ENCODE measurements around the gene IL1A. TPM values are rescaled to one million over a fixed set of nuclear protein-coding genes. Genes with fewer than 3 reads are reported as not detected.

The IL1A gene
- total RNA-seq, 1 donor from 2014 or later: not detected

- TF ChIP-seq, protein P1, sequence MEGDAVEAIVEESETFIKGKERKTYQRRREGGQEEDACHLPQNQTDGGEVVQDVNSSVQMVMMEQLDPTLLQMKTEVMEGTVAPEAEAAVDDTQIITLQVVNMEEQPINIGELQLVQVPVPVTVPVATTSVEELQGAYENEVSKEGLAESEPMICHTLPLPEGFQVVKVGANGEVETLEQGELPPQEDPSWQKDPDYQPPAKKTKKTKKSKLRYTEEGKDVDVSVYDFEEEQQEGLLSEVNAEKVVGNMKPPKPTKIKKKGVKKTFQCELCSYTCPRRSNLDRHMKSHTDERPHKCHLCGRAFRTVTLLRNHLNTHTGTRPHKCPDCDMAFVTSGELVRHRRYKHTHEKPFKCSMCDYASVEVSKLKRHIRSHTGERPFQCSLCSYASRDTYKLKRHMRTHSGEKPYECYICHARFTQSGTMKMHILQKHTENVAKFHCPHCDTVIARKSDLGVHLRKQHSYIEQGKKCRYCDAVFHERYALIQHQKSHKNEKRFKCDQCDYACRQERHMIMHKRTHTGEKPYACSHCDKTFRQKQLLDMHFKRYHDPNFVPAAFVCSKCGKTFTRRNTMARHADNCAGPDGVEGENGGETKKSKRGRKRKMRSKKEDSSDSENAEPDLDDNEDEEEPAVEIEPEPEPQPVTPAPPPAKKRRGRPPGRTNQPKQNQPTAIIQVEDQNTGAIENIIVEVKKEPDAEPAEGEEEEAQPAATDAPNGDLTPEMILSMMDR (IDR thresholded peaks at IDR 0.05; ENCODE audit: partially characterized antibody, unreplicated experiment): no peak
- H3K36me3 Mint-ChIP-seq (ENCODE audit: unreplicated experiment): no peaks in the 10 kb centered on the region
- no peaks in the 10 kb centered on the region for H3K27me3 Mint-ChIP-seq (ENCODE audit: unreplicated experiment)
- no peaks in the 10 kb centered on the region for H3K9me3 Mint-ChIP-seq (ENCODE audit: unreplicated experiment)
- H3K4me1 Mint-ChIP-seq (ENCODE audit: low read depth, unreplicated experiment): no peaks in the 10 kb centered on the region
- H3K27ac Mint-ChIP-seq (ENCODE audit: unreplicated experiment): no peak overlapping the region
- no peak overlapping the region for H3K4me3 Mint-ChIP-seq (ENCODE audit: unreplicated experiment)
- no peak for DNase-seq
Measured at GRCh38 chr2:112756207-112756606, 28.1 kb downstream of the IL1A start.

DNA sequence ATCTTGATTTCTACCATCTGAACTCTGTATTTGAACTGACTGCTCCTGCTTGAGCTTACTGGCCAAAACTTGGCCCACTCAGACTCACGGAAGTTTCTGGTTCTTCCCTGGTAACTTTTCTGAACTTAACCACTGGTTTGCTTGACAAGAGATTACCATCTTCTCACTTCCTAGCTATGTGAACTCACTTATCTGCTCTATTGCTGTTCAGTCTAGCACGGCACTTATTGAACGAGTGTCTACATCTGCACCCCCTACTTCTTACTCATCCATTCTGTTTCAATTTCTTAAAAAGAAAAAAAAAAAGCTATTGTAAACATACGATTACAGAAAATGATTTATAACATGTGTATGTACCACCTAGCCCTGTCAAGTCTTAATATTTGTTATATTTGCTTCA is 28.8 kb downstream of the IL1A start:
- TF ChIP-seq, protein P1 (IDR thresholded peaks at IDR 0.05; ENCODE audit: partially characterized antibody, unreplicated experiment): no peak
- DNase-seq: no peak
- Mint-ChIP-seq H3K9me3 (ENCODE audit: unreplicated experiment) (no peaks in the 10 kb centered on the region), H3K4me3 (ENCODE audit: unreplicated experiment) (no peak overlapping the region), H3K27ac (ENCODE audit: unreplicated experiment) (no peak overlapping the region), H3K4me1 (ENCODE audit: low read depth, unreplicated experiment) (no peaks in the 10 kb centered on the region), H3K36me3 (ENCODE audit: unreplicated experiment) (no peaks in the 10 kb centered on the region), H3K27me3 (ENCODE audit: unreplicated experiment) (no peaks in the 10 kb centered on the region)

GRCh38 chr2:112754564-112754963 is 29.7 kb downstream of the IL1A start:
- Mint-ChIP-seq H3K36me3 (ENCODE audit: unreplicated experiment) (no peaks in the 10 kb centered on the region), H3K27me3 (ENCODE audit: unreplicated experiment) (no peaks in the 10 kb centered on the region), H3K27ac (ENCODE audit: unreplicated experiment) (no peak overlapping the region), H3K4me1 (ENCODE audit: low read depth, unreplicated experiment) (peaks cover 3% of the 10 kb centered on the region), H3K4me3 (ENCODE audit: unreplicated experiment) (no peak overlapping the region), H3K9me3 (ENCODE audit: unreplicated experiment) (no peaks in the 10 kb centered on the region)
- TF ChIP-seq, protein P1 (IDR thresholded peaks at IDR 0.05; ENCODE audit: partially characterized antibody, unreplicated experiment): no peak
- no peak for DNase-seq

DNA sequence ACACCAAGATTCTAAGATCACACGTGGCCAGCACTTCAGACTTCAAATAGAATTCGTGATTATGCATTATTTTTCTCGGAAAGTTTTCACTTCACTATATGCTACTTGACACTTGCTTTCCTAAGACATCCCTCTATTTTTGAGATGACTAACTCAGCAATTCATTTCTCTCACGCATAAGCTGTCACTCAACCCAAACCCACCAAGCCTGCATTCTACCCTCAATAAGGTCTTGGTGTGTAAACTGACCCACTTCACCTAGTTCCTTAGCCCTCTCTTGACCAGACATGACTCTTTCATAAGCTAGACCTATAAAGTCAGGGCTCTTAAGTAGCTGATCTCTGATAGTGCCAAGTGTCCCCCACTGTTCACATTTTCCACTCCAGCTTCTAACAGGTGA is 31.6 kb downstream of the IL1A start:
- TF ChIP-seq, protein P1 (IDR thresholded peaks at IDR 0.05; ENCODE audit: partially characterized antibody, unreplicated experiment): no peak
- no peak overlapping the region for H3K27ac Mint-ChIP-seq (ENCODE audit: unreplicated experiment)
- H3K36me3 Mint-ChIP-seq (ENCODE audit: unreplicated experiment): no peaks in the 10 kb centered on the region

DNA sequence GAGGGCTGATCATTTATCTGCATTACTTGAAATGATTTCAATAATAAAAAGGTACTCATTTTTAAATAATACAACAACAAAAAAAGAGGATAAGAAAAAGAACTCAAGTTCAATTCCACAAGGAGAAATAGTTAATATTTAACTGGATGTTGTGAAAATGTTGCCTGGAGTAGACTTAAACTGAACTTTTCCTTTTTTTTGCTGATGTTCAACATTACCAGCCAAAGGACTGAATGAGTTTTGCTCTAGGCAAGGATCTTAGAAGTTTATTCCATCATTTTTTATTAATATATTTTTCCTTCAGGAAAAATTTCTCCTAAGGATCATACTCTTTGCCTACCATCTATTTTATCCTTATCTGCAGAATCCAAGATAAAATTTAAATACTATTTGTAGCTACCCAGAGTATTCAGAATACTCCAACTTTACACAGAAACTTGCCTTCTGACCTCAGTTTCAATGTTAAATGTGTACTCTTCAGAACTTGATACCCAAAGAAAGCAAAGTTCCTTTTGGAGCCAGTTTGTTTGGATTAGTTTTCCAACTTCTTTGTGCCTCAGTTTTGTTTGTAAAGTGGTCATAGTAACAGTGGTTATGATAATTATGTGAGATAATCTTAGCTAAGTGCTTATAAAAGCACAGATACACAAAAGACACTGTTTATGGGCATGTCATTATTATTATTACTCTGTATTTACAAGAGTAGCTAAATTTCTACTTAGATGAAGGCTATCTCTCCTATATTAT is 32.7 kb downstream of the IL1A start:
- peaks cover 3% of the 10 kb centered on the region for H3K4me1 Mint-ChIP-seq (ENCODE audit: low read depth, unreplicated experiment)

More for the DNA sequence above, 31.6 kb downstream of the IL1A start:
- Mint-ChIP-seq H3K4me3 (ENCODE audit: unreplicated experiment) (no peak overlapping the region), H3K27me3 (ENCODE audit: unreplicated experiment) (no peaks in the 10 kb centered on the region), H3K4me1 (ENCODE audit: low read depth, unreplicated experiment) (peaks cover 3% of the 10 kb centered on the region), H3K9me3 (ENCODE audit: unreplicated experiment) (no peaks in the 10 kb centered on the region)
- DNase-seq: no peak

More for the DNA sequence above, 32.7 kb downstream of the IL1A start:
- TF ChIP-seq, protein P1 (IDR thresholded peaks at IDR 0.05; ENCODE audit: partially characterized antibody, unreplicated experiment): no peak
- H3K9me3 Mint-ChIP-seq (ENCODE audit: unreplicated experiment): no peaks in the 10 kb centered on the region
- DNase-seq: no peak
- H3K27me3 Mint-ChIP-seq (ENCODE audit: unreplicated experiment): no peaks in the 10 kb centered on the region
- no peak overlapping the region for H3K4me3 Mint-ChIP-seq (ENCODE audit: unreplicated experiment)
- H3K27ac Mint-ChIP-seq (ENCODE audit: unreplicated experiment): no peak overlapping the region
- no peaks in the 10 kb centered on the region for H3K36me3 Mint-ChIP-seq (ENCODE audit: unreplicated experiment)
